Mesenchymal stem cell (in vitro differentiated cells and primary cell): ENCODE data around the gene MICAL2.

ENCODE experiments used
- DNase-seq: peaks from one replicate; pipeline ENCODE4 v3.0.0-alpha.2; 2013
- H2AFZ ChIP-seq: one replicate; pipeline ENCODE4 v1.6.1; 2013; ENCODE audit warnings: low read depth, mild to moderate bottlenecking, control low read depth, inconsistent platforms, low read length, moderate library complexity
- H2AK5ac ChIP-seq: 2 replicates; pipeline ENCODE4 v1.6.1; 2013; ENCODE audit warnings: low read length, moderate library complexity, mild to moderate bottlenecking, inconsistent platforms; ENCODE audit not compliant: severe bottlenecking
- H2BK120ac ChIP-seq: one replicate; pipeline ENCODE4 v1.6.1; 2013; ENCODE audit warnings: low read depth, mild to moderate bottlenecking, inconsistent platforms, low read length, moderate library complexity
- H2BK12ac ChIP-seq, 2 experiments: one replicate each; pipeline ENCODE4 v1.6.1; 2013; ENCODE audit warnings: inconsistent platforms in 2 of 2, low read length in 2 of 2, mild to moderate bottlenecking in 2 of 2, moderate library complexity in 2 of 2, control low read depth in 1 of 2
- H2BK15ac ChIP-seq: one replicate; pipeline ENCODE4 v1.6.1; 2013; ENCODE audit warnings: mild to moderate bottlenecking, low read depth, inconsistent platforms; ENCODE audit not compliant: poor library complexity, severe bottlenecking
- H2BK5ac ChIP-seq: 2 replicates; pipeline ENCODE4 v1.6.1; 2013; ENCODE audit warnings: low read depth, mild to moderate bottlenecking, low read length, control low read depth, inconsistent platforms; ENCODE audit not compliant: poor library complexity, severe bottlenecking
- H3K14ac ChIP-seq, 2 experiments: one replicate each; pipeline ENCODE4 v1.6.1; 2013; ENCODE audit warnings: inconsistent platforms in 2 of 2, low read length in 2 of 2, control low read depth in 1 of 2, mild to moderate bottlenecking in 1 of 2, moderate library complexity in 1 of 2
- H3K18ac ChIP-seq, 2 experiments: one replicate each; pipeline ENCODE4 v1.6.1; 2013; ENCODE audit warnings: inconsistent platforms in 2 of 2, low read length in 2 of 2, control low read depth in 1 of 2, low read depth in 1 of 2, mild to moderate bottlenecking in 1 of 2
- H3K23ac ChIP-seq, 2 experiments: one replicate each; pipeline ENCODE4 v1.6.1; 2013; ENCODE audit warnings: inconsistent platforms in 2 of 2, low read length in 2 of 2, mild to moderate bottlenecking in 2 of 2, moderate library complexity in 2 of 2, control low read depth in 1 of 2
- H3K27ac ChIP-seq: 2 replicates; pipeline ENCODE4 v1.5.1; 2013; ENCODE audit warnings: mild to moderate bottlenecking, moderate library complexity, low read length, control low read depth, inconsistent platforms; ENCODE audit not compliant: poor library complexity, severe bottlenecking
- H3K27me3 ChIP-seq, 2 experiments: 2 replicates each; pipeline versions ENCODE4 v1.6.1 to v1.7.0; 2013; ENCODE audit warnings: low read length in 2 of 2, mild to moderate bottlenecking in 2 of 2, moderate library complexity in 2 of 2, control low read depth in 1 of 2, inconsistent platforms in 1 of 2; ENCODE audit not compliant: control insufficient read depth in 1 of 2, insufficient read depth in 1 of 2
- H3K36me3 ChIP-seq, 2 experiments: 2 replicates each; pipeline versions ENCODE4 v1.6.1 to v1.7.0; 2013; ENCODE audit warnings: low read length in 2 of 2, control low read depth in 1 of 2, inconsistent platforms in 1 of 2, low read depth in 1 of 2, mild to moderate bottlenecking in 1 of 2; ENCODE audit not compliant: insufficient read depth in 2 of 2, control insufficient read depth in 1 of 2
- H3K4ac ChIP-seq, 2 experiments: one replicate each; pipeline ENCODE4 v1.6.1; 2013; ENCODE audit warnings: inconsistent platforms in 2 of 2, low read length in 2 of 2, mild to moderate bottlenecking in 2 of 2, moderate library complexity in 2 of 2, control low read depth in 1 of 2, low read depth in 1 of 2
- H3K4me1 ChIP-seq: 2 replicates; pipeline ENCODE4 v1.6.1; 2013; ENCODE audit warnings: low read depth, low read length, control low read depth; ENCODE audit not compliant: control insufficient read depth, insufficient read depth
- H3K4me2 ChIP-seq: 2 replicates; pipeline ENCODE4 v1.6.1; 2013; ENCODE audit warnings: low read length, mild to moderate bottlenecking, inconsistent platforms; ENCODE audit not compliant: poor library complexity, severe bottlenecking
- H3K4me3 ChIP-seq, 2 experiments: 2 replicates each; pipeline versions ENCODE4 v1.5.1 to v1.7.0; 2013; ENCODE audit warnings: low read length in 2 of 2, mild to moderate bottlenecking in 2 of 2, control low read depth in 1 of 2, low read depth in 1 of 2; ENCODE audit not compliant: insufficient read depth in 1 of 2
- H3K79me1 ChIP-seq: replicated peaks from 2 replicates; pipeline ENCODE4 v1.6.1; 2013; ENCODE audit warnings: mild to moderate bottlenecking, control low read depth, low read length, inconsistent platforms; ENCODE audit not compliant: poor library complexity, severe bottlenecking
- H3K9ac ChIP-seq: 2 replicates; pipeline ENCODE4 v1.7.0; 2013; ENCODE audit warnings: mild to moderate bottlenecking, low read length, moderate library complexity
- H3K9me3 ChIP-seq: 2 replicates; pipeline ENCODE4 v1.7.0; 2013; ENCODE audit warnings: mild to moderate bottlenecking, low read length; ENCODE audit not compliant: control insufficient read depth
- H4K8ac ChIP-seq: one replicate; pipeline ENCODE4 v1.6.1; 2013; ENCODE audit warnings: inconsistent platforms, mild to moderate bottlenecking, low read length, moderate library complexity
- H4K91ac ChIP-seq: one replicate; pipeline ENCODE4 v1.6.1; 2013; ENCODE audit warnings: mild to moderate bottlenecking, low read length, inconsistent platforms
- WGBS: methylation state at CpG from one replicate; pipeline ENCODE4 v1.1.7; 2013; ENCODE audit warnings: mixed read lengths; 5-methylcytosine and 5-hydroxymethylcytosine counted together

Gene MICAL2

GRCh38 chr11:12206529-12206928 lies 96.1 kb downstream of the MICAL2 start:
- Histone ChIP-seq H4K91ac (no peak overlapping the region), H3K36me3 (peaks cover 32 to 38% of the 10 kb centered on the region in 2 experiments)
- 54% methylated on average over 3 of the region's 3 CpGs for WGBS

GRCh38 chr11:12207384-12208150 lies 97.2 kb downstream of the MICAL2 start:
- Histone ChIP-seq H3K9ac (no peak overlapping the region), H3K4me1 (peaks cover 13% of the 10 kb centered on the region), H2BK12ac (no peak overlapping the region), H2BK5ac (no peak overlapping the region), H3K18ac (peak overlapping the region in 1 of 2 experiments; percentile 13), H3K4me2 (no peak overlapping the region), H4K8ac (no peak overlapping the region), H3K23ac (no peak overlapping the region), H3K27me3 (no peaks in the 10 kb centered on the region), H3K4ac (no peak overlapping the region), H3K36me3 (peaks cover 38 to 40% of the 10 kb centered on the region in 2 experiments), H2BK15ac (no peak overlapping the region), H2AK5ac (peak overlapping the region; percentile 97), H3K79me1 (peaks cover 25% of the 10 kb centered on the region), H2BK120ac (no peak overlapping the region), H3K14ac (no peak overlapping the region), H3K27ac (peak overlapping the region; percentile 82), H4K91ac (no peak overlapping the region), H3K9me3 (peaks cover 3% of the 10 kb centered on the region), H3K4me3 (no peak overlapping the region), H2AFZ (no peak overlapping the region)
- peak; percentile 83 for DNase-seq
- WGBS: 76% methylated on average over 5 of the region's 9 CpGs

More at GRCh38 chr11:12206529-12206928, 96.1 kb downstream of the MICAL2 start:
- Histone ChIP-seq H2BK120ac (no peak overlapping the region), H2BK12ac (peak overlapping the region in 1 of 2 experiments; percentile 4), H4K8ac (peak overlapping the region; percentile 45), H3K9me3 (peaks cover 3% of the 10 kb centered on the region), H2BK15ac (no peak overlapping the region), H3K4me2 (no peak overlapping the region), H3K4ac (peak overlapping the region; percentile 17 to 48), H3K18ac (peak overlapping the region in 1 of 2 experiments; percentile 6), H3K79me1 (peaks cover 26% of the 10 kb centered on the region), H2AFZ (no peak overlapping the region), H3K27ac (peak overlapping the region; percentile 82), H3K9ac (no peak overlapping the region), H3K23ac (no peak overlapping the region), H2BK5ac (no peak overlapping the region), H3K4me3 (no peak overlapping the region), H3K4me1 (peaks cover 13% of the 10 kb centered on the region), H3K27me3 (no peaks in the 10 kb centered on the region), H2AK5ac (peak overlapping the region; percentile 97), H3K14ac (peak overlapping the region in 1 of 2 experiments; percentile 23)
- peak; percentile 39 for DNase-seq

- 91% methylated on average over 2 of the region's 2 CpGs for WGBS
- peaks cover 25% of the 10 kb centered on the region for H3K79me1 ChIP-seq
- no peak overlapping the region for H2BK15ac ChIP-seq
- no peak for DNase-seq
- H3K4me1 ChIP-seq: peaks cover 13% of the 10 kb centered on the region
- H2AFZ ChIP-seq: no peak overlapping the region
- H2BK12ac ChIP-seq: no peak overlapping the region
- peaks cover 43 to 46% of the 10 kb centered on the region in 2 experiments for H3K36me3 ChIP-seq
- H4K91ac ChIP-seq: no peak overlapping the region
- no peak overlapping the region for H3K18ac ChIP-seq
- H3K23ac ChIP-seq: no peak overlapping the region
- H3K9ac ChIP-seq: no peak overlapping the region
- H3K27me3 ChIP-seq: no peaks in the 10 kb centered on the region
- no peak overlapping the region for H4K8ac ChIP-seq
- H2BK120ac ChIP-seq: no peak overlapping the region
- H3K27ac ChIP-seq: no peak overlapping the region
- no peak overlapping the region for H3K14ac ChIP-seq
- H3K4me3 ChIP-seq: no peak overlapping the region
- H3K4ac ChIP-seq: no peak overlapping the region
- peak overlapping the region; percentile 20 for H2AK5ac ChIP-seq
- H3K4me2 ChIP-seq: no peak overlapping the region
- H2BK5ac ChIP-seq: no peak overlapping the region
- no peaks in the 10 kb centered on the region for H3K9me3 ChIP-seq
These were observed 98.7 kb downstream of the MICAL2 start for GRCh38 chr11:12209096-12209495.

- H4K91ac ChIP-seq: no peak overlapping the region
- no peak overlapping the region for H3K4me3 ChIP-seq
- no peak overlapping the region for H3K18ac ChIP-seq
- peaks cover 37 to 51% of the 10 kb centered on the region in 2 experiments for H3K36me3 ChIP-seq
- no peak overlapping the region for H4K8ac ChIP-seq
- H3K79me1 ChIP-seq: peaks cover 19% of the 10 kb centered on the region
- H3K27me3 ChIP-seq: no peaks in the 10 kb centered on the region
- H2BK15ac ChIP-seq: no peak overlapping the region
- H3K23ac ChIP-seq: no peak overlapping the region
- no peaks in the 10 kb centered on the region for H3K9me3 ChIP-seq
- H2BK5ac ChIP-seq: no peak overlapping the region
- H2AFZ ChIP-seq: no peak overlapping the region
- DNase-seq: no peak
- no peak overlapping the region for H2BK12ac ChIP-seq
- H2BK120ac ChIP-seq: no peak overlapping the region
- no peak overlapping the region for H3K27ac ChIP-seq
- peaks cover 13% of the 10 kb centered on the region for H3K4me1 ChIP-seq
- no peak overlapping the region for H3K4ac ChIP-seq
- H3K14ac ChIP-seq: no peak overlapping the region
- H2AK5ac ChIP-seq: no peak overlapping the region
- no peak overlapping the region for H3K4me2 ChIP-seq
- 100% methylated on average over 4 of the region's 4 CpGs for WGBS
- no peak overlapping the region for H3K9ac ChIP-seq
These were observed 99.8 kb downstream of the MICAL2 start for GRCh38 chr11:12210200-12210599.
